Retina (tissue), 1 donor: ENCODE data around the gene GATD1.
A peak's percentile ranks its signal among the peaks of the same experiment; 100 is the strongest.
"Not testable (repeated sequence)": the region's sequence is repeated elsewhere in the genome, so short reads cannot be mapped to it uniquely, and the experiment has no call there.

Source experiments
- DNase-seq: peaks from one replicate; pipeline ENCODE4 v3.0.0-alpha.2; 2016

The GATD1 gene

DNA sequence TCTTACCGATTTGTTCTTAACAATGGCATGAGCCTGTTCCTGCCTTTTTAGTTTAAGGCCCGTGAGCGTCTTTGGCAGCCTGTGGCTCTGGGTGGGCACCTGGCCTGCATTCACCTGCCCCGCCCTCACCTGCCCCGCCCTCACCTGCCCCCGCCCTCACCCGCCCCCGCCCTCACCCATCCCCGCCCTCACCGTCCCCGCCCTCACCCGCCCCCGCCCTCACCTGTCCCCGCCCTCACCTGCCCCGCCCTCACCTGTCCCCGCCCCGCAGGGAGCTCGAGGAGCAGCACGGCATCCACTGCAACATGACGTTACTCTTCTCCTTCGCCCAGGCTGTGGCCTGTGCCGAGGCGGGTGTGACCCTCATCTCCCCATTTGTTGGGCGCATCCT is 14.2 kb downstream of the GATD1 start:
- no peak for DNase-seq

DNA sequence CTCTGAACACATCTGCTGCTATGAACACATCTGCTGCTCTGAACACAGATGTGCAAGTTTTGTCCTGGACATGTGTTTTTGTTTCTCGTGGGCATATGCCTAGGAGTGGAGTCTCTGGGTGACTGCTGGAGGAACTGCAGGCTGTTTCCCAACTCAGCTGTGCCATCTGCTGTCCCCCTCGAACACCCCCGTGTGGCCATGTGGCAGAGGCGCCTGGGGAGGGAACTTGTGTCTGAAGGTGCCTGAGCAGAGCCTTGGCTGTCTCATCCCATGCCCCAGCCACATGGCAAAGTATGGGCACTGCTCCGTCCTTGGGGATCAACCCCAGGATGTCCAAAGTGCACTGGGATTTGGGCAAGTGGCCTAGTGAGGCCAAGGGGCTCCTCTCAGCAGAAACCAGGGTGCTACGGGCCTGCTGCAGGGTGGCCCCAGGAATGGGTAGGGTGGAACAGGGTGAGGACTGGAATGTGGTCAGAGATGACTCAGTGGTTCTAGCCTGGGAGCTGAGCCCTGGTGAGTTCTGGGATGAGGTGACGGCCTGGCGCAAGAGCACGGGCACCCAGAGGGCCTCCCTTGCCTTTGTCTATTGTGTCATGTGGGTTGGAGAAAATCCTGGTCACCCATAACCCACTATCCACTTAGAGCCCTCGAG is 14.7 kb downstream of the GATD1 start:
- DNase-seq, result no peak

DNA sequence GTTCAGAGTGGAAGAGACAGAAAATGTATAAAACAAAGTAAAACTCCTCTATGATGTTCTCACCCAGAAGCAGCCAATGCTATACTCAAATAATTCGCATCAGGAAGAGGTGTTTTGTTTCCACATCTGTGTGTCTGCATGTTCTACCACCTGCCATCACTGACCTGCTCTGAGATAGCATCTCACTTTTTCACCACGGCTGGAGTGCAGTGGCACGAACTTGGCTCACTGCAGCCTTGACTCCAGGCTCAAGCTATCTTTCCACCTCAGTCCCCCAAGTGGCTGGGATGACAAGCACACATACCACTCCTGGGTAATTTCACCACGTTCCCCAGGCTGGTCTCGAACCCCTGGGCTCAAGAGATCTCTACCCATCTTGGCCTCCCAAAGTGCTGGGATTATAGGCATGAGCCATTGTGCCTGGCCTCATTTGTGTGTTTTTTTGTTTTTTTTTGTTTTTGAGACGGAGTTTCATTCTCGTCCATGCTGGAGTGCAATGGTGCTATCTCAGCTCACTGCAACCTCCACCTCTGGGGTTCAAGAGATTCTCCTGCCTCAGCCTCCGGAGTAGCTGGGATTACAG is 15.7 kb downstream of the GATD1 start:
- DNase-seq, result no peak

DNA sequence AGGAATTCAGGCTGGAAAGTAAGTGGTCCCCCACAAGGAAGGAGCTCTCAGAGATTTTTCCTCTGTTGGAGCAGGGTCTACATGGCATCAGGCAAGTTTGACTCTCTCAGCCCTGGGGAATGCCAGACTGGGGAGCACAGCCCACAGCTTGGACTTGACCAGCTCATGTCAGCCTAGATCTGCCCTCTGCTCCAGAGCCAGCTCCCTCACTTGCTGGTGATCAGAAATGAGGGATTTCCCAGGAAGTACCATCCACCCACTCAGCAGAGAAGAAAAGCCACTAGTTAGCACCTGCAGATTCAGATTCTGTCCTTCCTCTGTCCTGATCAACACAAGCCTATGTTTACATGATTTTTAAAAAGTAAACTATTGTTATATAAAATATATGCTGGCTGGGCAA is 17.1 kb downstream of the GATD1 start:
- no peak for DNase-seq

DNA sequence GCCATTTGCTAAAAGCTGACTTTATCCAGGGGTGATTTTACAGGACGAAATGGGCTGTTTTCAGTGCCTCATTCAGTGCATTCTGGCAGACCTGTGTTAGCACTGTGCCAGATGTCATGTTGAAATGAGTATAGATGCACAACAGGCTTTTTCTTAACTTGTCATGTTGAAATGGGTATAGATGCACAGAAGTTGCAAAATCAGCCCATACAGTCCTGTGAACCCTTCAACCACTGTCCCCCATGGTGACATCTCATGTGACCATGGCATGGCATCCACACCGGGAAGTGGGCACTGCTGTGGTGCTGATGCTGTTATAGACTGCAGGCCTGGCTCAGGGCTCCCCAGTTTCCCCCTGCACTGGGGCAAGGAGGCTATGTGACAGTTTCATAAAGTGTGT is 27.6 kb downstream of the GATD1 start:
- DNase-seq, result no peak

DNA sequence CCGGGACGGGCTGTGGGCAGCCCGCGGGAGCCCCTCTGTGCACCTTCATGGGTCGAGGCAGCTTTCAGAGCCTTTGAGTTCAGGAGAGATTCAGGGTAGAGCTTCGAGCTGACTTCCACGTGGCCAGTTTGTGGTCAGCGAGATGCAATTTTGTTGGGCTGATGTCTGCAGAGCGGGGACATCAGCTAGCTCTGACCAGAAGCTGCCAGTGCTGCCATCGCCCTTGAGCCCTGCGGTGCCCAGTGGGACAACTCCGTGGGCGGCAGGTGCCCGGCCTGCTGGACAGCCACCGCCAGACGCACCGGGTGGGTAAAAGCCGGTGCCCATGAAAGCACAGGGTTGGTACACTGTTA is 29.3 kb downstream of the GATD1 start:
- no peak for DNase-seq

DNA sequence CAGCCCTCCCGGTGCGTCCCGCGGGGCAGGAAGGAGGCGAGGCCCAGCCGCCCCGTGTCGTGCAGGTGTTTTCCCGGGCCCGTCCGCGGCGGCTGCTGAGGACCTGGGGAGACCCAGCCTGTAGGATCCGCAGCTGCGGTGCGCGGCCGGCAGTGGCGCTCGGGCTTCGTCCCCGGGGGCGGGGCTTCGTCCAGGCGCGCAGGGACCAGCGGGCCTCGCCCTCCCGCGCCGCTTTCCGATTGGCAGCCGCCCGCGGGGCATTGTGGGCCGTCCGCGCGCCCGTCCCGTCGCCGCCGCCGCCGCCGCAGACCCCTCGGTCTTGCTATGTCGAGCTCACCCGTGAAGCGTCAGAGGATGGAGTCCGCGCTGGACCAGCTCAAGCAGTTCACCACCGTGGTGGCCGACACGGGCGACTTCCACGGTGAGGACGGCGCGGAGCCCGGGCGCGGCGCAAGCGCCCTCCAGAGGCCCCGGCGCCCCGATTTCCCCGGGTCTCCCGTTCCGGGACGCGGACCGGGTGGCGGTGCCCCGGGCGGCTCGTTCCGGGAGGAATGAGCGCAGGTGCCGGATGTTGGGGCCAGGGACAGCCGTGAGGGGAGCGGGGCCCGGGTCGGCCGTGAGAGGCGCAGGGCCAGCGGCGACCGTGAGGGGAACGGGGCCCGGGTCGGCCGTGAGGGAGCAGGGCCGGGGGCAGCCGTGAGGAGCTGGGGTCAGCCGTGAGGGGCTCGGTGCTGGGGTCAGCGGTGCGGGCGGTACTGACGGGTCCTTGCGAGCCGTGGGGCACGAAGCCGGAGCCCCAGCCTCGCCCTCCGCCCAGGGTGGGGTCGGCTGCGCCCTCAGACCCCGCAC is 29.9 kb downstream of the GATD1 start, which contains the start of gene TALDO1:
TALDO1 (plus strand) TSS at position 307 of the 849 bp plus-strand sequence; CDS start at position 325, 18 bp downstream.
- peak; percentile 96 for DNase-seq

DNA sequence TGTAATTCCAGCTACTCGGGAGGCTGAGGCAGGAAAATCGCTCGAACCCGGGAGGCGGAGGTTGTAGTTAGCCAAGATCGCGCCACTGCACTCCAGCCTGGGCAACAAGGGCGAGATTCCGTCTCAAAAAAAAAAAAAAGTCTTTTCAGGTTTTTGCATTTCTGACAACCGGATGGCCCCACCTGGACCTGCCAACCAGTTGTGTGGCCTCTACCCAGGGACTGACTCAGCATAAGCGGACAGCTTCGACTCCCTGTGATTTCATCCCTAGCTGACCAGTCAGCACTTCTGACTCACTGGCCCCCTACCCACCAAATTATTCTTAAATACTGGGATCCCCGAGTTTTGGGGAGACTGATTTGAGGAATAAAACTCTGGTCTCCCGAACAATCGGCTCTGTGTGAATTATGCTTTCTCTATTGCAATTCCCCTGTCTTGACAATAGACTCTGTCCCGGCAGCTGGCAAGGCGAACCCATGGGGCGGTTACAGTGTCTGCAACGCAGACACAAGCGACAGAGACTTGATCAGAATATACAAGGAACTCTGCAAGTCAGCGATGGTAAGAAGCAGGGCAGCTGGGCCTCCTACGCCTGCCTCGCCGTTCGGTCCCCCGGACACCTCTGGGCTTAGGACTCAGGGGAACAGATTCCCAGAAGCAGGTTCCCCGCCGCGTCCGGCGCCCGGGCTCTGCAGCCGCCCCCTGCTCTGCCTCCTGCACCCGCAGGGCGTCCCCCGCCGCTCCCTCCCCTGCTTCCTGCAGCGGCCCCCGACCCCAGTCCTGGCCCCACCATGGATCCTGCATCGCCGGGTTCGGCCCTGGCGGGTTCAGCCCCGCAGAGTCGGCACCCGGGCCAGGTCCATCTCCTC is 30.8 kb downstream of the GATD1 start:
- no peak for DNase-seq

DNA sequence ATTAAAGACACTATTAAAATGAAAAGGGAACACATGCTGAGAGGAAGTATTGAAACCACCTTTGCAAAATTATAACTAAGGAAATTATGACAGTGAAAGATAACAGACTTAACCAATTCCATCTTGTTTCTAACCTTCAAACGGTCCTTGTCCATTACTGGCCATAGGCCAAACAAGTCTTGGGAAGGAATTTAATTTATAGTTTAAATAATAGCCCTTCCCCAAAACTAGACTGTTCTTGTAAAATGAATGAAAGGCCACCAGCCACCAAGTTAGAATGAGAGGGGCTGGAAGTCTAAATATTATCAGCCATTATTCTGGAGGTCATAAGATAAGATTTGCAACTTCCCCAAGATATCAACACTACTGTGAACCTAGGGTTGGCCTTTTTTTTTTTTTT is 31.9 kb downstream of the GATD1 start:
- no peak for DNase-seq

DNA sequence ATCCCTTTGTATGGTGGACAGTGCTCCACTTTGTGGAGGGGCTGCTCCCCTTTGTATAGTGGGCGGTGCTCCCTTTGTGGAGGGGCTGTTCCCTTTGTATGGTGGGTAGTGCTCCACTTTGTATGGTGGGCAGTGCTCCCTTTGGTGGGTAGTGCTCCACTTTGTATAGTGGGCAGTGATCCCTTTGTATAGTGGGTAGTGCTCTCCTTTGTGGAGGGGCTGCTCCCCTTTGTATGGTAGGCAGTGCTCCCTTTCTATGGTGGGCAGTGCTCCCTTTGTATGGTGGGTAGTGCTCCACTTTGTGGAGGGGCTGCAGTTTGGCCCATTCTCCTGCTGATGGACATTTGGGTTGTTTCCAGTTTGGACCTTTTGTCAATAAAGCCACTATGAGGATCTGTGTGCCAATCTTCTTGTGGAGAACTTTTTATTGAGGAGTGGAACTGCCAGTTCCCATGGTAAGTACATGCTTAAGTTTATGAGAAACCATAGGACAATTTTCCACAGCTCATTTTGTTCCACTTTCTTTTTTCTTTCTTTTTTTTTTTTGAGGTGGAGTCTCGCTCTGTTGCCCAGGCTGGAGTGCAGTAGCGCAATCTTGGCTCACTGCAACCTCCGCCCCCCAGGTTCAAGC is 34.6 kb downstream of the GATD1 start:
- DNase-seq, result no peak

DNA sequence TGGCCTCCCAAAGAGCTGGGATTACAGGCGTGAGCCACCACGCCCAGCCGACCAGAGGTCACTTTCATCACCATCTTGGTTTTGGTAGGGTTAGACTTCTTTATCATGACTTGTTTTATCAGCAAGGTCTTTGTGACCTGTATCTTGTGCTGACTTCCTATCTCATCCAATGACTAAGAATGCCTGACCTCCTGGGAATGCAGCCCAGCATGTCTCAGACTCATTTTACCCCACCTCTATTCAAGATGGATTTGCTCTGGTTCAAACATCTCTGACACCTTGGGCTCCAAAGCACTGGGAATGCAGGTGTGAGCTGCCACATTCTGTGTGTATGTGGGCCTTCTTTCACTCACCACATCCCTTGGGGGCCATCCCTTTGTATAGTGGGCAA is 35.1 kb downstream of the GATD1 start:
- DNase-seq, result no peak

DNA sequence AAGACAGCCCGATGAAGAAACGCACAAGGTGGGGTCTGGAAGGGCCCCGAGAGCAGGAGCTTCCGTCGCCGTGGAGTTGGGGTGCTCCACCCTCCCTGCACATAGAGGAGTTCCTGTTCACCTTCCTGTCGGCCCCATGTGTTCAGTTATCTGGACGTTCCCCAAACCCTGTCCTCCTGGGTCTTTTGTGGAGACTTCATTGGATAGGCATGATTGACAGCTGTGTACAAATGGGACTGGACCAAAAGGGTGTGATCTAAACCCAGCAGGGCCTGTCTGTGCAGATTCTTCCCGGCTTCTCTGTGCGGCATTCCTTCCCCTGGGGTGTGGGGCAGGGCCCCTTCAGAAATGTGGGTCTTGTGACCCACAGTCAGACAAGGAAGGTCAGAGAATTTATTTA is 39.4 kb downstream of the GATD1 start:
- DNase-seq, result not testable (repeated sequence)

DNA sequence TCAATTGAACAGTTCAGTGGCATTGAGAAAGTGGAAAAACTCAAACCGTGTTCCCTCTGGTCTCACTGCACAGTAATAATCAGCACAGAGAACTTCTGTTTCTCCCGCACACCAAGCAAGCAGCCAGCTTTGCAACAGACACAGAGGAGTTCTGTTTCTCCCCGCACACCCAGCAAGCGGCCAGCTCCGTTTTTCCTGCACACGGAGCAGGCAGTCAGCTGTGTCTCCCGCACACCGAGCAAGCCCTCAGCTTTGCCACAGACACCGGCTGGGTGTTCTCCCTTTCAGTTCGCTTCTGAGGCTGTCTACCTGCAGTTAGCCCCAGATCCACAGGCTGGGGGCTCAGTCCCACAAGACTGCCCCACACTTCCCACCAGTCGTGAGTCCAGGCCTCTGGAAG is 39.9 kb downstream of the GATD1 start:
- DNase-seq, result no peak

DNA sequence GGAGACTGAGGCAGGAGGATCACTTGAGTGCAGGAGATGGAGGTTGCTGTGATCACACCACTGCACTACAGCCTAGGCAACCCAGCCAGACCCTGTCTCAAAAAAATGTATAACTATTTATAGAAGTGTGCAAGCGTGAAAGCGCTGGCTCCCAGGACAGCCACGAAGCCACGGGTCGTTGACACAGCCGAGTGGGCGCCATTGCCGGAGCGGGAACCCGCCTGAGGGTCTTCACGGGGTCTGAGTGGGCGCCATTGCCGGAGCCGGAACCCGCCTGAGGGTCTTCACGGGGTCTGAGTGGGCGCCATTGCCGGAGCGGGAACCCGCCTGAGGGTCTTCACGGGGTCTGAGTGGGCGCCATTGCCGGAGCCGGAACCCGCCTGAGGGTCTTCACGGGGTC is 42.7 kb downstream of the GATD1 start:
- not testable (repeated sequence) for DNase-seq

DNA sequence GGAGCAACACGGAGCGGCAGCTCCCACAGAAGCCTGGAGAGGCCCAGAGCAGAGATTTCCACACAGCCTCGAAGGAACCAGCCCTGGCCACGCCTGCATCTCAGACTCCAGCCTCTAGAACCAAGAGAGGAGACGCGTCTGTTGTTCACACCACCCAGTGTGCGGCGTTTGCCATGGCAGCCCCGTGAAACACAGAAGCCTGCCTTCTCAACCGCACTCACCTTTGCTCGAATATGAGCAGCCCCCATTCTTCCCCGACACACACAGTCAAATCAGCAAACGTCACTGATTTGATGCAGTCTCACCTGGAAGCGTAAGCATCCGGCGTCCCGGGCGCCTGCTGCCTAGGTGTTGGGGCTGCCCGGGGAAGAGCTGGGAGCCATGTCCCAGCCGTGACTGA is 44.2 kb downstream of the GATD1 start:
- no peak for DNase-seq

DNA sequence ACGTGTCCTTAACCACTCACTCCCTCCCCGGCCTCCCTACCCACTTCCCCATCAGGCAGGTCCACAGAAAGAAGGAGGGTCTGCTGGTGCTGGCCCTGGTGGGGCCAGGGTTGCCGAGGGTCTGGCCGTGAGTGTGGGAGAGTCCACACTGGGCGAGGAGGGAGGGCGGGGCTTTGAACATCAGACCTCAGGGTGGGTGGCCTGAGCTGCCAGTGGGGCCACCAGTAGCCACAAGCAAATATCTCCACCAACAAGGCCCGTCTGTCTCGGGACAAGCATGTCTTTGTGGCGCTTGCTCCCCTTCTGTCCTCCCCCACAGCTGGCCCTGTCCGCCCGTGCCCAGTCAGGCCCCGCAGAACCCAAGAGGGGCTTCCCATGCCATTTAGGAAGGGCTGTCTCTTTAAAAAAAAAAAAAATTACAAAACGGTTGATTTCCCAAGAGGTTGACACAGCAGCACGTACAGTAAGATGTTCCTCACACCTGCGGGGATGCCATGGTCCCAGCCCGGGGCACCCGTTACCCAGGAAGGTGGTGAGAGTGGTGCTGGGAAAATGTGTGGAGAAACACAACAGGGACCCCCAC is 47.7 kb downstream of the GATD1 start:
- DNase-seq, result no peak

DNA sequence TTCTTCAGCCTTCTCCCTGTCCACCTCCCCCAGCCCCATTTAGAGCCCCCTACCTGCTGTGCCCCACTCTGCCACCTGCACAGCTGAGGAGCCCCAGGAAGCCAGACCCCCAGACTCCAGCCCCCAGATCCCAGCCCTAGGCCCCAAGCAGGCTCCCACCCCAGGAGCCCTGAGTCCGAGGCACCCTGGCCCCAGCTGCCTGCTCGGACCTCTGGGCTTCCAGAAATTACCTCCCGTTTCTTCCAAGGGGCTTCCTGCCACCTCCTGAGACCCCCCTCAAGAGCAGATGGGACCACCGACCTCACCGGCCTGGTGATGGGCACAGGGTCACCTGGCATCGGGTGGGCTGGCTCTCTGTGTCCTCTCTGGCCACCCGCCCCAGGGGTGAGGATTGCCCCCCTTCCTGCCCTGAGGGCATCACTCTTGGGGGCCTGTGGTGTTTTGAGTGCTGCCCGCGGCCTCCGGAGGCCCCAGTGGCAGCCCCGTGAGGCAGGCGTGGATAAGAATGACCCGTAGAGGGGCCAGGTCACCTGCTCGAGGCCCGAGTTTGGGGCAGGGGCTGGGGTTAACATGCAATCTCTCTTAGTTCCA is 48.3 kb downstream of the GATD1 start:
- DNase-seq, result no peak

DNA sequence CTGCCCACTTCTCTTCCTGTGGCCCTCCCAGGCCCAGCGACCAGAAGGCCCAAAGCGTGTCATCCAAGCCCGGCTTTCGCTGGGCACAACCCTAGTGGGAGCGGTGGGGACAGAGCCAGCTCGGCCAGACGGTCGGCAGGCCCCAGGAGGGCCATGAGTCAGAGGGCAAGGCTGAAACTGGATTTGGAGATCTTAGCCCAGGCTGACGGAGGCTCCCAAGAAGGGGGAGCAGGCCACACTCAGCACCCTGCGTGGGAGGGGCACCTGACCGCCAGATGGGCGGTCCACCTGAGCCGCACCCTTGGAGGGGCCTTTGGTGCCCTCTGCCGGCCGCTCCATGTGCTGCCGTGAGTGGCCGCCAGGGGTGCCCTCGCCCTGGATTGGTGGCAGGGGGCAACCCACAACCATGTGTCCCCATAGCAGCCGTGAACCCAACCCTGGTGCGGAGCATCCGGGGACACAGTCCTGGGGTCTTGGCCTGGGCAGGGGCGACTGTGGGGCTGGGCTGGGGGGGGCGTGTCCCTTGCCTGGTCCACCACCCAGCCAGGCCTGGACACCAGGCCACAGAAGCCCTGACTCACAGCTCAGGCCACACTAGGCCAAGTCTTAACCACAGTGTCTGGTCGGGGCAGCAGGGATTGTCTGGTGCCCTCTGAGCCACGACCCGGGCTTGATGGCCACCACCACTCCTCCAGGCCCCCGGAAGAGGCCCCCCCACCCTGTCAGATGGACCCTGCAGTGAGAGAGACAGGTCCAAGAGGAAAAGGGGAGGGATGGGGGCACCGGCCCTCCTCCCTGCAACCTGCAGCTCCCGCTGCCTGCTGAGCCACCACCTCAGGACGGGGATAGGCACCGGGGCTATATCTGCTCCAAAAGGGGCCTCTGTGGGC is 49.2 kb downstream of the GATD1 start:
- peak; percentile 87 for DNase-seq

DNA sequence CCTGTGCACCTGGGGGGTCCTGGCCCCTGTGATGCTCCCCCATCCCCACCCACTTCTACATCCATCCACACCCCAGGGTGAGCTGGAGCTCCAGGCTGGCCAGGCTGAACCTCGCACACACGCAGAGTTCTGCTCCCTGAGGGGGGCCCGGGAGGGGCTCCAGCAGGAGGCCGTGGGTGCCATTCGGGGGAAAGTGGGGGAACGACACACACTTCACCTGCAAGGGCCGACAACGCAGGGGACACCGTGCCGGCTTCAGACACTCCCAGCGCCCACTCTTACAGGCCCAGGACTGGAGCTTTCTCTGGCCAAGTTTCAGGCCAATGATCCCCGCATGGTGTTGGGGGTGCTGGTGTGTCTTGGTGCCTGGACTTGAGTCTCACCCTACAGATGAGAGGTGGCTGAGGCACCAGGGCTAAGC is 50.0 kb downstream of the GATD1 start:
- no peak for DNase-seq

DNA sequence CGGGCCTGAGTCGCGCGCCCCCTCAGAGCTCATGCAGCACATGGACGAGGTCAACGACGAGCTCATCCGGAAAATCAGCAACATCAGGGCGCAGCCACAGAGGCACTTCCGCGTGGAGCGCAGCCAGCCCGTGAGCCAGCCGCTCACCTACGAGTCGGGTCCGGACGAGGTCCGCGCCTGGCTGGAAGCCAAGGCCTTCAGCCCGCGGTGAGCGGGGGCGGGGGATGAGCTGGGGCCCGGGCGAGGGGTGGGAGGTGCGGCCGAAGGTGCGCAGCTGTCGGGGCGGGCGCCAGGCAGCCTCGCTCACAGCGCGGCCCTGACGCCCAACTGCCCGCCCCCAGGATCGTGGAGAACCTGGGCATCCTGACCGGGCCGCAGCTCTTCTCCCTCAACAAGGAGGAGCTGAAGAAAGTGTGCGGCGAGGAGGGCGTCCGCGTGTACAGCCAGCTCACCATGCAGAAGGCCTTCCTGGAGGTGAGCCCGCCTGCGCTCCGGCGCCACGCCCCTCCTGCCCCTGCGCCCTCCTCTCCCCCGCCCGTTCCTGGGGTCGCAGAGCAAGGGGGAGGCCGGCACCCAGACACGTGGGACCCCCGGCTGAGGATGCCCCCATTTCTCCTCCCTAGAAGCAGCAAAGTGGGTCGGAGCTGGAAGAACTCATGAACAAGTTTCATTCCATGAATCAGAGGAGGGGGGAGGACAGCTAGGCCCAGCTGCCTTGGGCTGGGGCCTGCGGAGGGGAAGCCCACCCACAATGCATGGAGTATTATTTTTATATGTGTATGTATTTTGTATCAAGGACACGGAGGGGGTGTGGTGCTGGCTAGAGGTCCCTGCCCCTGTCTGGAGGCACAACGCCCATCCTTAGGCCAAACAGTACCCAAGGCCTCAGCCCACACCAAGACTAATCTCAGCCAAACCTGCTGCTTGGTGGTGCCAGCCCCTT is 50.7 kb downstream of the GATD1 start:
- DNase-seq, result no peak
